SH-SY5Y (cell line): ENCODE measurements around the gene EYA2.

ENCODE experiments used
- GATA2 ChIP-seq: IDR thresholded peaks from 2 replicates; pipeline ENCODE4 v1.6.1; 2011; ENCODE audit warnings: mild to moderate bottlenecking, low read depth, low read length
- GATA3 ChIP-seq: IDR thresholded peaks from 2 replicates; pipeline ENCODE4 v1.6.1; 2011; ENCODE audit warnings: low read depth, mild to moderate bottlenecking, low read length, moderate library complexity

The EYA2 gene

GRCh38 chr20:46913329-46914044 is 18.8 kb downstream of the EYA2 start:
- TF ChIP-seq GATA2 (no peak), GATA3 (no peak)

GRCh38 chr20:46914789-46915379 is 20.2 kb downstream of the EYA2 start:
- TF ChIP-seq GATA3: no peak
- TF ChIP-seq GATA2: no peak

GRCh38 chr20:46915575-46916257 is 21.1 kb downstream of the EYA2 start:
- TF ChIP-seq GATA2 (no peak), GATA3 (no peak)

DNA sequence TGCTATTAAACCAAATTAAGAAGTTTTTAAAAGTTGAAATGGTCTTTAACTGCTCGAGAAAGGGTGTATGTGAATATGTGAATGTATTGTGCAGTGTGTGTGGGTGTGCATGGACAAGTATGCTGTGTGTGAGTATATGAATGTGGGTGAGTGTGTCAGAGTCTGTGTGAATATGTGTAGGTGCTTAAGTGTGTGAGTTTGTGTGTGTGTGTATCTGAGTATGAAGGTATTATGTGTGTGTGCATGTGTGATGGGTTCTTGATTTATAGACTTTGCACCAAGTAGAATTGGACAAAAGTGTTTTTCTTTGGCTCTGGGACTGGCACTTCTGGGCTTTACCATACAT is 21.6 kb downstream of the EYA2 start:
- TF ChIP-seq GATA2 (no peak), GATA3 (no peak)

DNA sequence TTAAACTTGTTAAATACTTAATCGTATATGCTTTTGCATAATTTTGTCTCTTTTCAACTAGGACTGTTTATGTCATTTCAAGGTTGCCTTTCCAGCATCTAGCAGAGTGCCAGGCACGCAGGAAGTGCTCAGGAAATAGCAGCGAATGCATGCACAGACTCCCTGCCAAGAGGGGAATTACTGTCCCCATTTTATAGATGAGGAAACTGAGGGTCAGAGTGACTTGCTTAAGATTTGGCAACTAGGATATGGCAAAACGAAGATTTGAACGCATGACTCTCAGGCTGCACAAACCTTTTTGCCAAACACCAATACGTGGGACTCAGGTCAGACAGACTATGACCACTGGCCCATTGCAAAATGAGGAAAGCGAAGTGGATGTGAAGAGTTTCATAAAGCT is 22.5 kb downstream of the EYA2 start:
- no peak for TF ChIP-seq GATA2
- TF ChIP-seq GATA3: no peak

- TF ChIP-seq GATA3 (no peak), GATA2 (no peak)
Observed at GRCh38 chr20:46920114-46920513, 25.5 kb downstream of the EYA2 start.

GRCh38 chr20:46923550-46923949 is 28.9 kb downstream of the EYA2 start:
- TF ChIP-seq GATA3: no peak
- no peak for TF ChIP-seq GATA2

GRCh38 chr20:46928580-46929132 is 34.0 kb downstream of the EYA2 start:
- no peak for TF ChIP-seq GATA2
- TF ChIP-seq GATA3: no peak

DNA sequence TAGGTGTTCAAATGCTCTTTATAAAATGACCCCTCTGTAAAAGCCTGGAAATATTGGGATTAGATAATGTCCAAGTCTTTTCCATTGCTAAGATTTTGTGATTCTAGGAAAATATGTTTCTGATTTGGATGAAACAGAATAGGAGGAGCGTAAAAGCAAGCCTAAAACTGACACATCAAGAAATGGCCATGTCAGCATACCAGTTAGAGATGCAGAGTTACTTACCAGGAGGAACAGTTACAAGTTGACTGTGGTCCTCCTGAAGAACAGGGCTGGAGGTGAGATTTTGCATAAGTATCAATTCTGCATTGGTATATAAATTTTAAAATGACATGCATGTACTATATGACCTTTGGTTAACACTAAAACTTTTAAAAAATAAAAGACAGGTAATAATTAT is 35.3 kb downstream of the EYA2 start:
- no peak for TF ChIP-seq GATA3
- TF ChIP-seq GATA2: no peak

DNA sequence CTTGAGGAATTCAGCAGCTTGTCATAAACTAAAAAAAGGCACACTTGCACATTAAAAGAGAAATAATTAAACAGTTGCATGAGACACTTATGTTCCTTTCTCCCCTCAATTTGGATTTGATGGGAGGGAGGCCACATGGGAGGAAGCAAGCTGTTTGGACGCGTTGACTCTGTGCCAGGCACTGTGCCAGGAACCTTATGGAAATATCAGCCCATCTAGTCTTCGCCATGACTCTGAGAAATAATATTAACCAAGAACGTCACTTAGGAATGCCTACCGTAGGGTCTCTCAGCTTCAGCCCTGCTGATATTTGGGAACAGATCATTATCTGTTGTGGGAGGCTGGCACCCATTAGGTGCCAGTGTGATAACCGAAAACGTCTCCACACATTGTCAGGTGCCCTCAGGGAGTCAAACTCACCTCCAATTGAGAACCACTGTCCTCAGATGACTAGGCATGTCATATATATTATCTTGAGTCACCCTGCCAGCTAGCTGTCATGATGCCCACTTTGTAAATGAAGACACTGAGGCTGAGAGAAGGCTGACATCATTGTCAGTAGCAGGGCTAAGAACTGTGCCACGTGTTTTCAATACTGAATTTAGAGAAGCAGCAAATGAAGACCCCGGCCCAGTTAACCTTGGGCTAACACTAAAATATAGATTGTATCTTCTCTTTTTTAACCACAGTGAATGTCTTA is 36.1 kb downstream of the EYA2 start:
- no peak for TF ChIP-seq GATA3
- peak; percentile 53 for TF ChIP-seq GATA2

GRCh38 chr20:46931699-46932098 is 37.1 kb downstream of the EYA2 start:
- no peak for TF ChIP-seq GATA3
- TF ChIP-seq GATA2: no peak

GRCh38 chr20:46933150-46933549 is 38.5 kb downstream of the EYA2 start:
- TF ChIP-seq GATA2 (no peak), GATA3 (no peak)

GRCh38 chr20:46934746-46935287 is 40.2 kb downstream of the EYA2 start:
- TF ChIP-seq GATA2 (no peak), GATA3 (no peak)
